Trophoblast cell (in vitro differentiated cells and primary cell): ENCODE results near the gene MUC5B.
A peak's percentile ranks its signal among the peaks of the same experiment; 100 is the strongest.
"Not testable (repeated sequence)": the region's sequence is repeated elsewhere in the genome, so short reads cannot be mapped to it uniquely, and the experiment has no call there.

ENCODE experiments used
- DNase-seq, 2 donors: peaks; one replicate each; pipeline ENCODE4 v3.0.0-alpha.2; 2016
- H2AFZ ChIP-seq: 2 replicates; pipeline ENCODE4 v1.6.1; 2013; ENCODE audit warnings: low read length, moderate library complexity, mild to moderate bottlenecking; ENCODE audit not compliant: insufficient read depth, poor library complexity
- H2AK5ac ChIP-seq: 2 replicates; pipeline ENCODE4 v1.6.1; 2013; ENCODE audit warnings: mild to moderate bottlenecking, low read length
- H2BK120ac ChIP-seq: 2 replicates; pipeline ENCODE4 v1.6.1; 2013; ENCODE audit warnings: low read length, mild to moderate bottlenecking, moderate library complexity; ENCODE audit not compliant: insufficient read depth, poor library complexity
- H2BK12ac ChIP-seq: 2 replicates; pipeline ENCODE4 v1.6.1; 2013; ENCODE audit warnings: mild to moderate bottlenecking, low read length, moderate library complexity
- H2BK5ac ChIP-seq: 2 replicates; pipeline ENCODE4 v1.6.1; 2013; ENCODE audit warnings: low read length, low read depth, moderate library complexity, mild to moderate bottlenecking; ENCODE audit not compliant: poor library complexity
- H3K14ac ChIP-seq: 2 replicates; pipeline ENCODE4 v1.6.1; 2013; ENCODE audit warnings: mild to moderate bottlenecking, low read length
- H3K18ac ChIP-seq: 2 replicates; pipeline ENCODE4 v1.6.1; 2013; ENCODE audit warnings: mild to moderate bottlenecking, low read length
- H3K23ac ChIP-seq: 2 replicates; pipeline ENCODE4 v1.6.1; 2013; ENCODE audit warnings: low read length
- H3K27ac ChIP-seq: 2 replicates; pipeline ENCODE4 v1.5.1; 2013; ENCODE audit warnings: low read depth, mild to moderate bottlenecking, inconsistent platforms, low read length, moderate library complexity
- H3K27me3 ChIP-seq: 2 replicates; pipeline ENCODE4 v1.6.1; 2013; ENCODE audit warnings: inconsistent platforms, mild to moderate bottlenecking, low read length, moderate library complexity; ENCODE audit not compliant: insufficient read depth
- H3K36me3 ChIP-seq, 2 experiments: 1 replicate in 1 of 2; 2 replicates in 1 of 2; pipeline ENCODE4 v1.6.1; 2013; ENCODE audit warnings: low read length in 2 of 2, mild to moderate bottlenecking in 2 of 2, moderate library complexity in 1 of 2; ENCODE audit not compliant: insufficient read depth in 2 of 2, control insufficient read depth in 1 of 2
- H3K4ac ChIP-seq: 2 replicates; pipeline ENCODE4 v1.6.1; 2013; ENCODE audit warnings: low read depth, mild to moderate bottlenecking, low read length, moderate library complexity
- H3K4me1 ChIP-seq, 2 experiments: 1 replicate in 1 of 2; 2 replicates in 1 of 2; pipeline ENCODE4 v1.6.1; 2013; ENCODE audit warnings: low read length in 2 of 2, mild to moderate bottlenecking in 2 of 2, moderate library complexity in 1 of 2; ENCODE audit not compliant: insufficient read depth in 2 of 2, control insufficient read depth in 1 of 2
- H3K4me2 ChIP-seq: 2 replicates; pipeline ENCODE4 v1.6.1; 2013; ENCODE audit warnings: inconsistent platforms, mild to moderate bottlenecking, low read length, moderate library complexity
- H3K4me3 ChIP-seq: 2 replicates; pipeline ENCODE4 v1.5.1; 2013; ENCODE audit warnings: mild to moderate bottlenecking, low read depth, low read length, inconsistent platforms
- H3K79me1 ChIP-seq: one replicate; pipeline ENCODE4 v1.6.1; 2013; ENCODE audit warnings: low read length
- H3K79me2 ChIP-seq: 2 replicates; pipeline ENCODE4 v1.6.1; 2013; ENCODE audit warnings: low read length, mild to moderate bottlenecking; ENCODE audit not compliant: control insufficient read depth, insufficient read depth, poor library complexity
- H3K9ac ChIP-seq: 2 replicates; pipeline ENCODE4 v1.6.1; 2013; ENCODE audit warnings: mild to moderate bottlenecking, low read length
- H3K9me3 ChIP-seq: 2 replicates; pipeline ENCODE4 v1.6.1; 2013; ENCODE audit warnings: low read depth, mild to moderate bottlenecking, control low read depth, inconsistent platforms, low read length; ENCODE audit not compliant: insufficient read depth
- H4K12ac ChIP-seq: 2 replicates; pipeline ENCODE4 v1.6.1; 2013; ENCODE audit warnings: low read depth, mild to moderate bottlenecking, low read length, moderate library complexity
- H4K8ac ChIP-seq: 2 replicates; pipeline ENCODE4 v1.6.1; 2013; ENCODE audit warnings: low read depth, mild to moderate bottlenecking, low read length, moderate library complexity
- H4K91ac ChIP-seq: one replicate; pipeline ENCODE4 v1.6.1; 2013; ENCODE audit warnings: low read depth, mild to moderate bottlenecking, low read length, moderate library complexity
- WGBS: extraction: QIAGEN DNeasy Blood & Tissue Kit; methylation state at CpG from one replicate; pipeline ENCODE4 v1.1.7; 2013; ENCODE audit warnings: missing lambda C conversion rate; ENCODE audit not compliant: insufficient read length, insufficient coverage; ENCODE audit errors: extremely low coverage; 5-methylcytosine and 5-hydroxymethylcytosine counted together

MUC5B gene

GRCh38 chr11:1263010-1263409 lies 40.1 kb downstream of the MUC5B start:
- Histone ChIP-seq H4K12ac (peak overlapping the region; percentile 9), H3K18ac (no peak overlapping the region), H3K9me3 (peaks cover 13% of the 10 kb centered on the region), H3K27ac (no peak overlapping the region), H3K4me3 (no peak overlapping the region), H2AFZ (no peak overlapping the region), H3K27me3 (no peaks in the 10 kb centered on the region), H4K91ac (no peak overlapping the region), H2BK12ac (no peak overlapping the region), H2AK5ac (no peak overlapping the region), H3K4me2 (peak overlapping the region; percentile 94), H3K23ac (no peak overlapping the region), H3K79me1 (peaks cover 2% of the 10 kb centered on the region), H3K36me3 (no peaks in the 10 kb centered on the region), H2BK120ac (no peak overlapping the region), H3K4me1 (peaks cover 6 to 11% of the 10 kb centered on the region in 2 experiments), H3K4ac (no peak overlapping the region), H2BK5ac (no peak overlapping the region), H3K9ac (no peak overlapping the region), H3K79me2 (no peaks in the 10 kb centered on the region), H4K8ac (peak overlapping the region; percentile 26), H3K14ac (no peak overlapping the region)
- WGBS, result no CpG with 5 or more reads among the region's 7 CpGs
- no peak for DNase-seq

- H3K14ac ChIP-seq, H2BK5ac ChIP-seq, H2AK5ac ChIP-seq, H3K27ac ChIP-seq, H4K8ac ChIP-seq, H3K4ac ChIP-seq, H4K12ac ChIP-seq, H3K4me2 ChIP-seq, H3K79me2 ChIP-seq, H2BK120ac ChIP-seq, H2BK12ac ChIP-seq, H3K79me1 ChIP-seq, H3K18ac ChIP-seq, H3K27me3 ChIP-seq, H2AFZ ChIP-seq, H3K9ac ChIP-seq, H3K36me3 ChIP-seq, H3K4me3 ChIP-seq, H4K91ac ChIP-seq, H3K23ac ChIP-seq: not testable (repeated sequence)
- H3K9me3 ChIP-seq, result peaks cover 13% of the 10 kb centered on the region
- no CpG with 5 or more reads among the region's 3 CpGs for WGBS
- peak in 1 of 2 donors; percentile 58 for DNase-seq
- peaks cover 6 to 11% of the 10 kb centered on the region in 2 experiments for H3K4me1 ChIP-seq
Observed at GRCh38 chr11:1264444-1264843, 41.6 kb downstream of the MUC5B start.

DNA sequence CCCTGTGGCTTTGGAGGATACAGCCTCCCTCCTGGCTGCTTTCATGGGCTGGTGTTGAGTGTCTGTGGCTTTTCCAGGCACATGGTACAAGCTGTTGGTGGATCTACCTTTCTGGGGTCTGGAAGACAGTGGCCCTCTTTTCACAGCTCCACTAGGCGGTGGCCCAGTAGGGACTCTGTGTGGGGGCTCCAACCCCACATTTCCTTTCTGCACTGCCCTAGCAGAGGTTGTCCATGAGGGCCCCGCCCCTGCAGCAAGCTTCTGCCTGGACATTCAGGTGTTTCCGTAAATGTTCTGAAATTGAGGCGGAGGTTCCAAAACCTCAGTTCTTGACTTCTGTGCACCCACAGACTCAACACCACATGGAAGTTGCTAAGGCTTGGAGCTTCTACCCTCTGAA lies 42.6 kb downstream of the MUC5B start:
- H3K79me2 ChIP-seq, H4K8ac ChIP-seq, DNase-seq, H4K91ac ChIP-seq, H3K23ac ChIP-seq, H3K4me2 ChIP-seq, H2BK12ac ChIP-seq, H2BK120ac ChIP-seq, H2AK5ac ChIP-seq, H3K9ac ChIP-seq, H2BK5ac ChIP-seq, H3K18ac ChIP-seq, H3K14ac ChIP-seq, H3K79me1 ChIP-seq, H3K36me3 ChIP-seq, H2AFZ ChIP-seq, H4K12ac ChIP-seq, H3K4me3 ChIP-seq, H3K4ac ChIP-seq, H3K27ac ChIP-seq, H3K27me3 ChIP-seq: not testable (repeated sequence)
- Histone ChIP-seq H3K9me3 (peaks cover 10% of the 10 kb centered on the region), H3K4me1 (peaks cover 6 to 11% of the 10 kb centered on the region in 2 experiments)
- no CpG with 5 or more reads among the region's 4 CpGs for WGBS

GRCh38 chr11:1266976-1267375 lies 44.1 kb downstream of the MUC5B start:
- H3K9me3 ChIP-seq, DNase-seq, H2AK5ac ChIP-seq, H4K8ac ChIP-seq, H3K9ac ChIP-seq, H3K79me1 ChIP-seq, H4K12ac ChIP-seq, H3K4me2 ChIP-seq, H3K79me2 ChIP-seq, H3K4me3 ChIP-seq, H3K18ac ChIP-seq, H3K36me3 ChIP-seq, H2BK5ac ChIP-seq, H2AFZ ChIP-seq, H2BK12ac ChIP-seq, H2BK120ac ChIP-seq, H4K91ac ChIP-seq, H3K23ac ChIP-seq, H3K4me1 ChIP-seq, H3K14ac ChIP-seq, H3K27ac ChIP-seq, H3K27me3 ChIP-seq, H3K4ac ChIP-seq: not testable (repeated sequence)
- WGBS, result no CpG with 5 or more reads among the region's 2 CpGs
